K562 (cell line): ENCODE measurements around the gene FRMPD1.

Experiments
- BACH1 ChIP-seq: fragments of 200-800 bp; sonication (Bioruptor generic); IDR thresholded peaks from 2 replicates; pipeline ENCODE4 v1.6.1; 2016; ENCODE audit warnings: missing genetic modification characterization, missing compliant biosample characterization
- CEBPB ChIP-seq: fragments of 450-650 bp; IDR thresholded peaks from 2 replicates; pipeline ENCODE4 v1.6.1; 2016; ENCODE audit warnings: missing genetic modification characterization, missing compliant biosample characterization
- EZH2 ChIP-seq: IDR thresholded peaks from 2 replicates; pipeline ENCODE4 v1.6.1; 2012; ENCODE audit warnings: low read depth, mild to moderate bottlenecking, inconsistent platforms, low read length, borderline replicate concordance
- GABPA ChIP-seq: fragments of 200-800 bp; sonication (Bioruptor generic); conservative IDR thresholded peaks from 2 replicates; pipeline ENCODE4 v1.6.1; 2016; ENCODE audit warnings: low read depth, missing genetic modification characterization, missing compliant biosample characterization
- RNF2 ChIP-seq: sonication (generic); IDR thresholded peaks from 2 replicates; pipeline ENCODE4 v1.6.1; 2016
- TEAD4 ChIP-seq, 2 experiments: sonication (generic) in 1 of 2; formaldehyde crosslinking in 1 of 2; IDR thresholded peaks; 2 replicates each; pipeline versions ENCODE4 v1.6.1 to v1.8.0; 2012 to 2022; ENCODE audit warnings: borderline replicate concordance in 1 of 2, inconsistent platforms in 1 of 2, low read length in 1 of 2, mild to moderate bottlenecking in 1 of 2, missing genetic modification reagents in 1 of 2
- XRCC3 ChIP-seq: fragments of 450-650 bp; IDR thresholded peaks from 2 replicates; pipeline ENCODE4 v1.6.1; 2017; ENCODE audit warnings: mild to moderate bottlenecking, moderate library complexity
- ZNF431 ChIP-seq: sonication (generic); formaldehyde crosslinking; IDR thresholded peaks from 2 replicates; pipeline ENCODE4 v1.8.0; 2022; ENCODE audit warnings: mild to moderate bottlenecking, missing genetic modification reagents
- TF ChIP-seq, protein P1 (sequence below), 3 experiments: IDR thresholded peaks in 2 of 3; conservative IDR thresholded peaks in 1 of 3; 2 replicates each; pipeline ENCODE4 v1.5.1; 2011 to 2012; ENCODE audit warnings: low read length in 3 of 3, mild to moderate bottlenecking in 3 of 3, control low read depth in 2 of 3, improper control_type of control experiment in 1 of 3, inconsistent platforms in 1 of 3, low read depth in 1 of 3, mixed read lengths in 1 of 3, moderate library complexity in 1 of 3; ENCODE audit not compliant: insufficient read depth in 2 of 3

DNA sequence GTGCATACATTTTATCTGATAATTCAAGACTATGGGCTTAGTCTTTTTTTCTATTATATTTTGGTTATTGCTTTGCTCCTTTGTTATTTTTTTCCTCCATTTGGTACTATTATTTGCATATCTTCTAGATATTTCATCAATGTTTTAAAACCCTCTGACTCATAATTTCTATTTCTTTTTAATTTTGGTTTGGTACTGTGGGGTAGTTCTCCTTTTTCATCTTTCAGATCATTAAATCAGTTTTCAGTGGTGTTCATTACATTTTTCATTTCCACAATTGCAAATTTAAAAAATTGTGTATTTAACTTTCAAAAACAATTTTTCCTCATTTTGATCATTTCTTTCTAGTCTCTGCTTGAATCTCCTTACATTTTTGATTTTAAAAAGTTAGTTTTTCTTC lies 7.5 kb upstream of the FRMPD1 start:
- TF ChIP-seq XRCC3 (no peak), ZNF431 (CRISPR knock-in tag) (no peak), BACH1 (no peak), TEAD4 (IDR thresholded peaks at IDR 0.05; ENCODE audit: low read length) (no peak), TEAD4 (CRISPR knock-in tag; IDR thresholded peaks at IDR 0.05; ENCODE audit: borderline replicate concordance) (no peak), GABPA (tag) (no peak), RNF2 (no peak), CEBPB (tag) (no peak), EZH2 (no peak)
- TF ChIP-seq, protein P1, sequence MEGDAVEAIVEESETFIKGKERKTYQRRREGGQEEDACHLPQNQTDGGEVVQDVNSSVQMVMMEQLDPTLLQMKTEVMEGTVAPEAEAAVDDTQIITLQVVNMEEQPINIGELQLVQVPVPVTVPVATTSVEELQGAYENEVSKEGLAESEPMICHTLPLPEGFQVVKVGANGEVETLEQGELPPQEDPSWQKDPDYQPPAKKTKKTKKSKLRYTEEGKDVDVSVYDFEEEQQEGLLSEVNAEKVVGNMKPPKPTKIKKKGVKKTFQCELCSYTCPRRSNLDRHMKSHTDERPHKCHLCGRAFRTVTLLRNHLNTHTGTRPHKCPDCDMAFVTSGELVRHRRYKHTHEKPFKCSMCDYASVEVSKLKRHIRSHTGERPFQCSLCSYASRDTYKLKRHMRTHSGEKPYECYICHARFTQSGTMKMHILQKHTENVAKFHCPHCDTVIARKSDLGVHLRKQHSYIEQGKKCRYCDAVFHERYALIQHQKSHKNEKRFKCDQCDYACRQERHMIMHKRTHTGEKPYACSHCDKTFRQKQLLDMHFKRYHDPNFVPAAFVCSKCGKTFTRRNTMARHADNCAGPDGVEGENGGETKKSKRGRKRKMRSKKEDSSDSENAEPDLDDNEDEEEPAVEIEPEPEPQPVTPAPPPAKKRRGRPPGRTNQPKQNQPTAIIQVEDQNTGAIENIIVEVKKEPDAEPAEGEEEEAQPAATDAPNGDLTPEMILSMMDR (IDR thresholded peaks at IDR 0.05 in 2 of 3, conservative IDR thresholded peaks at IDR 0.05 in 1 of 3; ENCODE audit: insufficient read depth in 2 of 3, low read depth in 1 of 3, low read length in 3 of 3): no peak
